HCT116 (cell line): ENCODE results near the gene DUSP28. TPM values are rescaled to one million over a fixed set of nuclear protein-coding genes. Genes with fewer than 3 reads are reported as not detected.

Experiments used
- ATAC-seq: fragments of 200-7000 bp; cut with Tn5 transposase; 2 replicates; pipeline ENCODE4 v1.9.1; 2020; ENCODE audit warnings: mild to moderate bottlenecking, moderate library complexity
- BruUV-seq: library from RNA; stranded (reverse); fragments of 400-500 nt; replicated peaks from 2 replicates; lab custom pipeline; 2021; lab: Mats Ljungman, UMichigan
- CTCF ChIA-PET: fragments of 300-600 bp; sonication (Branson Sonifier 250); formaldehyde crosslinking; loops from one replicate; lab custom pipeline; 2021; ENCODE audit warnings: antibody characterized with exemption; lab: Charles Lee
- POLR2A ChIA-PET: fragments of 300-600, 350-600 bp; sonication (Branson Sonifier 250); formaldehyde crosslinking; loops from one replicate; lab custom pipeline; 2021; ENCODE audit warnings: antibody characterized with exemption; lab: Charles Lee
- RAD21 ChIA-PET, 2 experiments: fragments of 300-600 bp; sonication (Branson Sonifier 250); formaldehyde crosslinking; loops; one replicate each; lab custom pipeline; 2023; ENCODE audit warnings: low total read pairs in 2 of 2; ENCODE audit not compliant: uncharacterized antibody in 2 of 2, unreplicated experiment in 2 of 2, low non-redundant PET in 1 of 2; lab: Charles Lee
- DNase-seq: peaks from one replicate; pipeline ENCODE4 v3.0.0-alpha.2; 2010; ENCODE audit warnings: low read depth, low spot score
- H2AFZ ChIP-seq: fragments of 200-600 bp; shearing (Covaris generic), sonication (generic); 2 replicates; pipeline ENCODE4 v1.6.1; 2017; ENCODE audit warnings: low read depth, mixed run types, mixed read lengths, antibody characterized with exemption, low read length; ENCODE audit not compliant: poor library complexity, severe bottlenecking
- H3K27ac ChIP-seq: 2 replicates; pipeline ENCODE4 v1.5.1; 2012; ENCODE audit warnings: low read depth, low read length
- H3K27me3 ChIP-seq: fragments of 200-600 bp; sonication (generic); 2 replicates; pipeline ENCODE4 v1.6.1; 2016; ENCODE audit warnings: mixed run types, low read length, mixed read lengths; ENCODE audit not compliant: insufficient read depth
- H3K36me3 ChIP-seq, 2 experiments: fragments of 200-500 bp in 1 of 2; fragments of 200-600 bp in 1 of 2; sonication (Bioruptor generic) in 1 of 2; sonication (generic) in 1 of 2; 2 replicates each; pipeline versions ENCODE4 v1.5.1 to v1.6.1; 2014 to 2016; ENCODE audit warnings: low read length in 2 of 2, inconsistent platforms in 1 of 2, mixed read lengths in 1 of 2, mixed run types in 1 of 2; ENCODE audit not compliant: insufficient read depth in 2 of 2, control insufficient read depth in 1 of 2
- H3K4me1 ChIP-seq, 2 experiments: fragments of 200-600 bp in 1 of 2; sonication (generic) in 1 of 2; 2 replicates each; pipeline versions ENCODE4 v1.5.1 to v1.6.1; 2012 to 2017; ENCODE audit warnings: low read length in 2 of 2, inconsistent platforms in 1 of 2, mild to moderate bottlenecking in 1 of 2, mixed read lengths in 1 of 2, mixed run types in 1 of 2, moderate library complexity in 1 of 2; ENCODE audit not compliant: insufficient read depth in 2 of 2, control insufficient read depth in 1 of 2
- H3K4me2 ChIP-seq: fragments of 200-600 bp; sonication (generic); 2 replicates; pipeline ENCODE4 v1.6.1; 2017; ENCODE audit warnings: mixed run types, low read length, mixed read lengths
- H3K4me3 ChIP-seq, 2 experiments: fragments of 200-600 bp in 1 of 2; sonication (generic) in 1 of 2; replicated peaks in 1 of 2; 2 replicates each; pipeline ENCODE4 v1.5.1; 2011 to 2016; ENCODE audit warnings: low read length in 2 of 2, control low read depth in 1 of 2, low read depth in 1 of 2, mild to moderate bottlenecking in 1 of 2, mixed read lengths in 1 of 2, mixed run types in 1 of 2
- H3K79me2 ChIP-seq: fragments of 200-600 bp; sonication (generic); 2 replicates; pipeline ENCODE4 v1.6.1; 2017; ENCODE audit warnings: mild to moderate bottlenecking, mixed run types, low read length, moderate library complexity, mixed read lengths; ENCODE audit not compliant: insufficient read depth
- H3K9ac ChIP-seq: fragments of 200-600 bp; sonication (generic); 2 replicates; pipeline ENCODE4 v1.6.1; 2016; ENCODE audit warnings: low read length, mixed read lengths
- H3K9me2 ChIP-seq: fragments of 200-600 bp; sonication (generic), shearing (Covaris generic); 2 replicates; pipeline ENCODE4 v1.6.1; 2017; ENCODE audit warnings: mixed run types, mild to moderate bottlenecking, moderate library complexity; ENCODE audit not compliant: insufficient read depth
- H3K9me3 ChIP-seq, 2 experiments: fragments of 200-500 bp in 1 of 2; fragments of 200-600 bp in 1 of 2; sonication (Bioruptor generic) in 1 of 2; sonication (generic) in 1 of 2; 2 replicates each; pipeline ENCODE4 v1.6.1; 2014 to 2017; ENCODE audit warnings: low read length in 2 of 2, mixed read lengths in 2 of 2, inconsistent platforms in 1 of 2, low read depth in 1 of 2, mild to moderate bottlenecking in 1 of 2, mixed run types in 1 of 2, moderate library complexity in 1 of 2; ENCODE audit not compliant: control insufficient read depth in 1 of 2, insufficient read depth in 1 of 2
- H4K20me1 ChIP-seq: fragments of 200-600 bp; sonication (generic), shearing (Covaris generic); 2 replicates; pipeline ENCODE4 v1.6.1; 2017; ENCODE audit warnings: mixed run types, mild to moderate bottlenecking, moderate library complexity; ENCODE audit not compliant: insufficient read depth
- ELF1 ChIP-seq: IDR thresholded peaks from 2 replicates; pipeline ENCODE4 v1.6.1; 2012; ENCODE audit warnings: low read depth, borderline replicate concordance
- EZH2phosphoT487 ChIP-seq: fragments of 200-600 bp; IDR thresholded peaks from 2 replicates; pipeline ENCODE4 v1.6.1; 2018; ENCODE audit warnings: antibody characterized with exemption, borderline replicate concordance
- FOSL1 ChIP-seq: IDR thresholded peaks from 2 replicates; pipeline ENCODE4 v1.6.1; 2012; ENCODE audit warnings: low read depth
- POLR2AphosphoS5 ChIP-seq: IDR thresholded peaks from 2 replicates; pipeline ENCODE4 v1.6.1; 2011; ENCODE audit warnings: mild to moderate bottlenecking, low read depth, low read length, moderate library complexity
- RAD21 ChIP-seq: IDR thresholded peaks from 2 replicates; pipeline ENCODE4 v1.6.1; 2012; ENCODE audit warnings: low read depth, mild to moderate bottlenecking
- REST ChIP-seq: IDR thresholded peaks from 2 replicates; pipeline ENCODE4 v1.6.1; 2012; ENCODE audit warnings: low read depth
- SP1 ChIP-seq: IDR thresholded peaks from 2 replicates; pipeline ENCODE4 v1.6.1; 2012; ENCODE audit warnings: low read depth
- YY1 ChIP-seq: IDR thresholded peaks from 2 replicates; pipeline ENCODE4 v1.6.1; 2011; ENCODE audit warnings: low read length, low read depth, moderate library complexity, mild to moderate bottlenecking; ENCODE audit not compliant: insufficient replicate concordance; ENCODE audit errors: extremely low read depth
- intact Hi-C: fragments of 100-400 bp; cut with micrococcal nuclease; formaldehyde crosslinking; loops from 2 replicates; pipeline ENCODE4 v1.10.0; 2022
- total RNA-seq: library from RNA; stranded (reverse); gene quantifications from one replicate; pipeline ENCODE4 v1.2.1, GENCODE V29; 2021; ENCODE audit not compliant: unreplicated experiment

Gene DUSP28
- total RNA-seq, 1 experiment from 2014 or later: 5.6 TPM

- no peaks in the 10 kb centered on the region for H3K27me3 ChIP-seq
- H3K9me2 ChIP-seq: no peaks in the 10 kb centered on the region
- no peak overlapping the region for H3K27ac ChIP-seq
- ChIA-PET POLR2A (no interaction called here), RAD21 (no interaction called here), CTCF (no interaction called here)
- H3K4me2 ChIP-seq: no peak overlapping the region
- BruUV-seq: no TSS peak
- no peaks in the 10 kb centered on the region for H4K20me1 ChIP-seq
- peaks cover 85% of the 10 kb centered on the region for H3K79me2 ChIP-seq
- intact Hi-C loops: no loop called here
- TF ChIP-seq SP1: no peak
- TF ChIP-seq FOSL1: no peak
- no peak for TF ChIP-seq ELF1
- no peak for TF ChIP-seq EZH2phosphoT487
- no peak for TF ChIP-seq POLR2AphosphoS5
- no peak for TF ChIP-seq RAD21
- no peak for TF ChIP-seq YY1
- no peak for TF ChIP-seq REST
- no peaks in the 10 kb centered on the region for H3K9me3 ChIP-seq
- H2AFZ ChIP-seq: no peak overlapping the region
- peaks cover 53 to 73% of the 10 kb centered on the region in 2 experiments for H3K4me1 ChIP-seq
- no peak overlapping the region for H3K9ac ChIP-seq
- DNase-seq: no peak
- H3K36me3 ChIP-seq: no peaks in the 10 kb centered on the region
- ATAC-seq: no peak
- H3K4me3 ChIP-seq: no peak overlapping the region
Measured at GRCh38 chr2:240583774-240584173, 23.6 kb downstream of the DUSP28 start.
